NB4 (cell line): ENCODE results near the gene PODXL.
"Not testable (repeated sequence)": the region's sequence is repeated elsewhere in the genome, so short reads cannot be mapped to it uniquely, and the experiment has no call there.

ENCODE experiments used
- DNase-seq: peaks from one replicate; pipeline ENCODE4 v3.0.0; 2010; ENCODE audit warnings: low read depth
- H3K4me3 ChIP-seq: one replicate; pipeline ENCODE4 v1.5.1; 2011; ENCODE audit warnings: mild to moderate bottlenecking, low read depth, low read length, moderate library complexity
- CTCF ChIP-seq: IDR thresholded peaks from one replicate; pipeline ENCODE4 v1.5.1; 2012; ENCODE audit warnings: low read depth, low read length
- MAX ChIP-seq: IDR thresholded peaks from 2 replicates; pipeline ENCODE4 v1.6.1; 2011; ENCODE audit warnings: low read depth, low read length
- MYC ChIP-seq: IDR thresholded peaks from 2 replicates; pipeline ENCODE4 v1.6.1; 2011; ENCODE audit warnings: low read depth, low read length
- POLR2A ChIP-seq: IDR thresholded peaks from 2 replicates; pipeline ENCODE4 v1.6.1; 2011; ENCODE audit warnings: mild to moderate bottlenecking; ENCODE audit not compliant: insufficient read length; ENCODE audit errors: extremely low read depth

PODXL gene

GRCh38 chr7:131471250-131472004 is 85.0 kb downstream of the PODXL start:
- DNase-seq: no peak
- no peak overlapping the region for H3K4me3 ChIP-seq
- TF ChIP-seq POLR2A: no peak
- TF ChIP-seq CTCF: no peak
- TF ChIP-seq MAX: no peak
- no peak for TF ChIP-seq MYC

- DNase-seq: no peak
- TF ChIP-seq POLR2A (no peak), MYC (no peak), CTCF (no peak), MAX (no peak)
- no peak overlapping the region for H3K4me3 ChIP-seq
Observed at GRCh38 chr7:131467788-131468187, 88.6 kb downstream of the PODXL start.

DNA sequence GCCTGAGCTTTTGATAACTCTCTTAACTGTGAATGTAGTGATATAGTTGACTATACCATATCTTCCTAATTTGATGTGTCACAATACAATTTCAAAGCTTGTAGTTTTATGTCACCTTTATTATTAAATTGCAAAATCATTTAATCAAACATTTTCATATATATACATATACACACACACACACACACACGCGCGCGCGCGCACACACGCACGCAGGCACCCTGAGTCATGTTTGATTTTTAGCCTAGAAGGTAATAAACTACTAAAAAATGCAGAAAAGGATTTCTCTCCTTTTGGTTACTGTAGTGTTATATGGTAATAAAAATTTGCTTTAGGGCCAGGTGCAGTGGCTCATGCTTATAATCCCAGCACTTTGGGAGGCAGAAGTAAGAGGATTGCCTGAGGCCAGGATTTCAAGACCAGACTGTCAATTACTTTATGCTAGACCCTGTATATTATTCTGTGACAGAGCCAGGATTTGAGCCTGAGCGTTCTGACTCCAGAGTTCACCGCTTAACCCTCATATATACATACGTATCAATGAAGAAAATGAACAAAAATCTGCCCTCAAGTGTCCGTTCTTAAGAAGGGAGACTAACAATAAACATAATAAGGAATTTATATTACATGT is 89.6 kb downstream of the PODXL start:
- no peak for DNase-seq
- TF ChIP-seq CTCF: no peak
- TF ChIP-seq MYC: no peak
- no peak for TF ChIP-seq MAX
- no peak for TF ChIP-seq POLR2A
- no peak overlapping the region for H3K4me3 ChIP-seq

GRCh38 chr7:131462715-131463114 is 93.7 kb downstream of the PODXL start:
- not testable (repeated sequence) for DNase-seq

DNA sequence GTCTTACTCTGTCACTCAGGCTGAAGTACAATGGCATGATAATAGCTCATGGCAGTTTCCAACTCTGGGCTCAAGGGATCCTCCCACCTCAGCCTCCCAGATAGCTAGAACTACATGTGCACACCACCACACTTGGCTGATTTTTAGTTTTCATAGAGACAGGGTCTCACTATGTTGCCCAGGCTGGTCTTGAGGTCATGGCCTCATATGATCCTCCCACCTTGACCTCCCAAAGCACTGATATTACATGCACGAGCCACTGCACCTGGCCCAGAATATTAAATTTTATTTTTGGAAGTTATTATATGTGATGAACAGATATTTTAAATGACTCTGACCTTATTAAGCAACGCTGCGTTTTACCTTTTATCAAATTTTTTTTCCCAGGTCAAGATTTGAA is 94.4 kb downstream of the PODXL start:
- TF ChIP-seq MYC (no peak), CTCF (no peak), POLR2A (no peak), MAX (no peak)
- DNase-seq: no peak
- no peak overlapping the region for H3K4me3 ChIP-seq

More at GRCh38 chr7:131462715-131463114, 93.7 kb downstream of the PODXL start:
- H3K4me3 ChIP-seq: not testable (repeated sequence)

DNA sequence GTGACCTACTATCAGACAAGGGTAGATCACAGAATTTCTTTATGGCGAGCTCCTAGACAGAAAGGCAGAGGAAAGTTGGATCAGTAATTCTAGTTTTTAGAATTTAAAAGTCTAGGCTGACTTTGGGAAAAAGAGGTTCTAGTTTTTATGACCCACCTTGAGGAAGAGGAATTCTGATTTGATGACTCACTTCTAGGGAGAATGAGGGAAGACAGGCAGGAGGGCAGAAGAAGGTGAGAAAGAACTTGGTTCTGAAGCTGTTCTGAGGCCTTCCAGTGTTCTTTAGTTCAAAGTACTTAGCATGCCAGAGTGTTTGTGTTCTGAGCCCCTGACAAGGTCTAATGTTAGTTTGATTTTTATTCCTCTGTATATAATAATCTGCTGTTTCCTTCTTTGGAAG is 97.2 kb downstream of the PODXL start:
- DNase-seq: no peak
- TF ChIP-seq POLR2A (no peak), CTCF (no peak), MAX (no peak), MYC (no peak)
- no peak overlapping the region for H3K4me3 ChIP-seq
